Stomach (tissue), 4 donors: ENCODE results near the gene SYTL1.

ENCODE experiments used
- CTCF ChIP-seq, 7 experiments: fragments of 450-650 bp in 4 of 7; fragments of 200-600 bp in 3 of 7; sonication (generic) in 3 of 7; IDR thresholded peaks; one replicate each; pipeline ENCODE4 v1.5.1; 2016 to 2019; ENCODE audit warnings: antibody characterized with exemption in 7 of 7, control low read depth in 2 of 7, mild to moderate bottlenecking in 1 of 7
- POLR2AphosphoS5 ChIP-seq, 3 donors: sonication (generic); formaldehyde crosslinking; IDR thresholded peaks; one replicate each; pipeline ENCODE4 v1.6.1; 2016; ENCODE audit warnings: antibody characterized with exemption in 3 of 3

GRCh38 chr1:27397749-27398148 is 55.9 kb downstream of the SYTL1 start:
- TF ChIP-seq CTCF (IDR thresholded peaks at IDR 0.05) (no peak), POLR2AphosphoS5 (IDR thresholded peaks at IDR 0.05) (no peak)
